GM23338 (cell line): ENCODE measurements around the gene EIF2B5. TPM values are rescaled to one million over a fixed set of nuclear protein-coding genes. Genes with fewer than 3 reads are reported as not detected.
A peak's percentile ranks its signal among the peaks of the same experiment; 100 is the strongest.

Source experiments
- ATAC-seq: fragments of 200-7000 bp; cut with Tn5 transposase; 3 replicates; pipeline ENCODE4 v1.9.1; 2020
- DNase-seq: peaks from one replicate; pipeline ENCODE4 v3.0.0-alpha.2; 2015; ENCODE audit warnings: low spot score
- H2AFZ ChIP-seq: fragments of 200-600 bp; sonication (generic); 2 replicates; pipeline ENCODE4 v1.8.0; 2016; ENCODE audit warnings: antibody characterized with exemption, mild to moderate bottlenecking, moderate library complexity
- H3F3A ChIP-seq: fragments of 200-600 bp; sonication (generic); replicated peaks from 2 replicates; pipeline ENCODE4 v1.8.0; 2017; ENCODE audit warnings: antibody characterized with exemption, mixed run types, low read depth
- H3K27ac ChIP-seq: fragments of 200-600 bp; sonication (generic); 2 replicates; pipeline ENCODE4 v1.6.1; 2016; ENCODE audit warnings: low read depth
- H3K27me3 ChIP-seq: fragments of 200-600 bp; sonication (generic); 2 replicates; pipeline ENCODE4 v1.8.0; 2016; ENCODE audit warnings: mild to moderate bottlenecking, mixed run types, moderate library complexity; ENCODE audit not compliant: insufficient read depth
- H3K36me3 ChIP-seq: fragments of 200-600 bp; sonication (generic); 2 replicates; pipeline ENCODE4 v1.8.0; 2016; ENCODE audit warnings: mild to moderate bottlenecking; ENCODE audit not compliant: insufficient read depth
- H3K4me1 ChIP-seq: fragments of 200-600 bp; sonication (generic); 2 replicates; pipeline ENCODE4 v1.8.0; 2016; ENCODE audit warnings: mild to moderate bottlenecking, moderate library complexity; ENCODE audit not compliant: insufficient read depth
- H3K4me2 ChIP-seq: fragments of 200-600 bp; sonication (generic); 2 replicates; pipeline ENCODE4 v1.7.1; 2017; ENCODE audit warnings: mixed run types
- H3K4me3 ChIP-seq: fragments of 200-600 bp; sonication (generic); 2 replicates; pipeline ENCODE4 v1.6.1; 2016; ENCODE audit warnings: mixed run types
- H3K79me2 ChIP-seq: fragments of 200-600 bp; sonication (generic); replicated peaks from 2 replicates; pipeline ENCODE4 v1.8.0; 2017; ENCODE audit warnings: mild to moderate bottlenecking; ENCODE audit not compliant: insufficient read depth
- H3K9me2 ChIP-seq: fragments of 200-600 bp; sonication (generic); 2 replicates; pipeline ENCODE4 v1.8.0; 2017; ENCODE audit not compliant: insufficient read depth
- H4K20me1 ChIP-seq: fragments of 200-600 bp; sonication (generic); replicated peaks from 2 replicates; pipeline ENCODE4 v1.8.0; 2017; ENCODE audit warnings: mild to moderate bottlenecking; ENCODE audit not compliant: insufficient read depth
- H3K27ac Mint-ChIP-seq: 2 replicates; pipeline ENCODE4 v1.8.0; 2020; ENCODE audit warnings: inconsistent platforms, mild to moderate bottlenecking, moderate library complexity, mixed read lengths
- H3K27me3 Mint-ChIP-seq: 3 replicates; pipeline ENCODE4 v1.8.0; 2022; ENCODE audit warnings: low read depth, mild to moderate bottlenecking, moderate library complexity, mixed read lengths, inconsistent platforms; ENCODE audit not compliant: insufficient read depth, poor library complexity
- H3K36me3 Mint-ChIP-seq: 3 replicates; pipeline ENCODE4 v1.8.0; 2021; ENCODE audit warnings: low read depth, mild to moderate bottlenecking, inconsistent platforms, moderate library complexity, mixed read lengths
- H3K4me1 Mint-ChIP-seq: 3 replicates; pipeline ENCODE4 v1.8.0; 2020; ENCODE audit warnings: mild to moderate bottlenecking, inconsistent platforms, mixed read lengths
- H3K4me3 Mint-ChIP-seq: 3 replicates; pipeline ENCODE4 v1.8.0; 2021; ENCODE audit warnings: moderate library complexity, mild to moderate bottlenecking, inconsistent platforms, mixed read lengths
- H3K9me3 Mint-ChIP-seq: 3 replicates; pipeline ENCODE4 v1.8.0; 2020; ENCODE audit warnings: moderate library complexity, mild to moderate bottlenecking, inconsistent platforms, mixed read lengths
- CREB1 ChIP-seq: fragments of 250-450 bp; sonication (Bioruptor Pico); IDR thresholded peaks from 2 replicates; pipeline ENCODE4 v1.5.0; 2020; ENCODE audit warnings: low read depth, mild to moderate bottlenecking, moderate library complexity
- CTCF ChIP-seq, 2 experiments: fragments of 200-600 bp in 1 of 2; sonication (generic) in 1 of 2; conservative IDR thresholded peaks; 2 replicates each; pipeline versions ENCODE4 v1.5.1 to v1.6.1; 2016 to 2017; ENCODE audit warnings: antibody characterized with exemption in 2 of 2, low read depth in 2 of 2, mild to moderate bottlenecking in 2 of 2, moderate library complexity in 1 of 2
- EZH2 ChIP-seq: fragments of 200-600 bp; sonication (generic); IDR thresholded peaks from one replicate; pipeline ENCODE4 v1.8.0; 2017; ENCODE audit warnings: antibody characterized with exemption, mild to moderate bottlenecking, low read depth; ENCODE audit not compliant: unreplicated experiment
- EZH2phosphoT487 ChIP-seq: fragments of 200-600 bp; sonication (generic); IDR thresholded peaks from one replicate; pipeline ENCODE4 v1.8.1; 2018; ENCODE audit warnings: antibody characterized with exemption; ENCODE audit not compliant: unreplicated experiment
- JUNB ChIP-seq: IDR thresholded peaks from one replicate; pipeline ENCODE4 v1.6.1; 2016; ENCODE audit warnings: antibody characterized with exemption; ENCODE audit not compliant: unreplicated experiment
- NANOG ChIP-seq: IDR thresholded peaks from 2 replicates; pipeline ENCODE4 v1.6.1; 2016; ENCODE audit warnings: antibody characterized with exemption, borderline replicate concordance
- POLR2AphosphoS5 ChIP-seq: IDR thresholded peaks from 2 replicates; pipeline ENCODE4 v1.6.1; 2016; ENCODE audit warnings: antibody characterized with exemption, low read depth
- STAT1 ChIP-seq: IDR thresholded peaks from one replicate; pipeline ENCODE4 v1.6.1; 2016; ENCODE audit warnings: antibody characterized with exemption; ENCODE audit not compliant: unreplicated experiment
- ZNF114 ChIP-seq: fragments of 250-450 bp; sonication (Bioruptor Pico); IDR thresholded peaks from 2 replicates; pipeline ENCODE4 v1.5.0; 2020; ENCODE audit warnings: mild to moderate bottlenecking, moderate library complexity
- ZNF331 ChIP-seq: fragments of 250-450 bp; sonication (Bioruptor Pico); IDR thresholded peaks from 2 replicates; pipeline ENCODE4 v1.5.0; 2020; ENCODE audit warnings: low read depth, mild to moderate bottlenecking, moderate library complexity
- polyA plus RNA-seq: library from polyadenylated mRNA; unstranded; fragments of >200 nt; fragmentation: Nextera tagmentation; extraction: Ambion mirVana; gene quantifications from 2 replicates; pipeline ENCODE4 v1.2.1, GENCODE V29; 2016
- total RNA-seq: library from RNA; depleted of rRNA; stranded (reverse); fragments of >200 nt; shearing (Covaris generic); gene quantifications from 2 replicates; pipeline ENCODE4 v1.2.3, GENCODE V29; 2014
- TF ChIP-seq, protein P1 (sequence below): IDR thresholded peaks from 2 replicates; pipeline ENCODE4 v1.6.1; 2016; ENCODE audit warnings: antibody characterized with exemption
- TF ChIP-seq, protein P2 (sequence below): IDR thresholded peaks from one replicate; pipeline ENCODE4 v1.6.1; 2018; ENCODE audit warnings: antibody characterized with exemption; ENCODE audit not compliant: unreplicated experiment
- TF ChIP-seq, protein P3 (sequence below): fragments of 250-450 bp; sonication (Bioruptor Pico); IDR thresholded peaks from 2 replicates; pipeline ENCODE4 v1.5.0; 2020; ENCODE audit warnings: mild to moderate bottlenecking, moderate library complexity

EIF2B5 gene
- total and polyA plus RNA-seq, 2 experiments from 2014 or later, result 26.4 to 43.3 TPM

GRCh38 chr3:184184546-184185230, 49.5 kb downstream of the EIF2B5 start:
- TF ChIP-seq NANOG (no peak), POLR2AphosphoS5 (no peak), CTCF (conservative IDR thresholded peaks at IDR 0.05; ENCODE audit: low read depth in 2 of 2) (no peak), JUNB (no peak), ZNF114 (CRISPR knock-in tag) (no peak), ZNF331 (CRISPR knock-in tag) (no peak), EZH2phosphoT487 (no peak), STAT1 (no peak), CREB1 (CRISPR knock-in tag) (no peak), EZH2 (no peak)
- TF ChIP-seq, protein P1, sequence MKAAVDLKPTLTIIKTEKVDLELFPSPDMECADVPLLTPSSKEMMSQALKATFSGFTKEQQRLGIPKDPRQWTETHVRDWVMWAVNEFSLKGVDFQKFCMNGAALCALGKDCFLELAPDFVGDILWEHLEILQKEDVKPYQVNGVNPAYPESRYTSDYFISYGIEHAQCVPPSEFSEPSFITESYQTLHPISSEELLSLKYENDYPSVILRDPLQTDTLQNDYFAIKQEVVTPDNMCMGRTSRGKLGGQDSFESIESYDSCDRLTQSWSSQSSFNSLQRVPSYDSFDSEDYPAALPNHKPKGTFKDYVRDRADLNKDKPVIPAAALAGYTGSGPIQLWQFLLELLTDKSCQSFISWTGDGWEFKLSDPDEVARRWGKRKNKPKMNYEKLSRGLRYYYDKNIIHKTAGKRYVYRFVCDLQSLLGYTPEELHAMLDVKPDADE, result no peak
- TF ChIP-seq, protein P2, sequence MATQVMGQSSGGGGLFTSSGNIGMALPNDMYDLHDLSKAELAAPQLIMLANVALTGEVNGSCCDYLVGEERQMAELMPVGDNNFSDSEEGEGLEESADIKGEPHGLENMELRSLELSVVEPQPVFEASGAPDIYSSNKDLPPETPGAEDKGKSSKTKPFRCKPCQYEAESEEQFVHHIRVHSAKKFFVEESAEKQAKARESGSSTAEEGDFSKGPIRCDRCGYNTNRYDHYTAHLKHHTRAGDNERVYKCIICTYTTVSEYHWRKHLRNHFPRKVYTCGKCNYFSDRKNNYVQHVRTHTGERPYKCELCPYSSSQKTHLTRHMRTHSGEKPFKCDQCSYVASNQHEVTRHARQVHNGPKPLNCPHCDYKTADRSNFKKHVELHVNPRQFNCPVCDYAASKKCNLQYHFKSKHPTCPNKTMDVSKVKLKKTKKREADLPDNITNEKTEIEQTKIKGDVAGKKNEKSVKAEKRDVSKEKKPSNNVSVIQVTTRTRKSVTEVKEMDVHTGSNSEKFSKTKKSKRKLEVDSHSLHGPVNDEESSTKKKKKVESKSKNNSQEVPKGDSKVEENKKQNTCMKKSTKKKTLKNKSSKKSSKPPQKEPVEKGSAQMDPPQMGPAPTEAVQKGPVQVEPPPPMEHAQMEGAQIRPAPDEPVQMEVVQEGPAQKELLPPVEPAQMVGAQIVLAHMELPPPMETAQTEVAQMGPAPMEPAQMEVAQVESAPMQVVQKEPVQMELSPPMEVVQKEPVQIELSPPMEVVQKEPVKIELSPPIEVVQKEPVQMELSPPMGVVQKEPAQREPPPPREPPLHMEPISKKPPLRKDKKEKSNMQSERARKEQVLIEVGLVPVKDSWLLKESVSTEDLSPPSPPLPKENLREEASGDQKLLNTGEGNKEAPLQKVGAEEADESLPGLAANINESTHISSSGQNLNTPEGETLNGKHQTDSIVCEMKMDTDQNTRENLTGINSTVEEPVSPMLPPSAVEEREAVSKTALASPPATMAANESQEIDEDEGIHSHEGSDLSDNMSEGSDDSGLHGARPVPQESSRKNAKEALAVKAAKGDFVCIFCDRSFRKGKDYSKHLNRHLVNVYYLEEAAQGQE, result no peak
- TF ChIP-seq, protein P3, sequence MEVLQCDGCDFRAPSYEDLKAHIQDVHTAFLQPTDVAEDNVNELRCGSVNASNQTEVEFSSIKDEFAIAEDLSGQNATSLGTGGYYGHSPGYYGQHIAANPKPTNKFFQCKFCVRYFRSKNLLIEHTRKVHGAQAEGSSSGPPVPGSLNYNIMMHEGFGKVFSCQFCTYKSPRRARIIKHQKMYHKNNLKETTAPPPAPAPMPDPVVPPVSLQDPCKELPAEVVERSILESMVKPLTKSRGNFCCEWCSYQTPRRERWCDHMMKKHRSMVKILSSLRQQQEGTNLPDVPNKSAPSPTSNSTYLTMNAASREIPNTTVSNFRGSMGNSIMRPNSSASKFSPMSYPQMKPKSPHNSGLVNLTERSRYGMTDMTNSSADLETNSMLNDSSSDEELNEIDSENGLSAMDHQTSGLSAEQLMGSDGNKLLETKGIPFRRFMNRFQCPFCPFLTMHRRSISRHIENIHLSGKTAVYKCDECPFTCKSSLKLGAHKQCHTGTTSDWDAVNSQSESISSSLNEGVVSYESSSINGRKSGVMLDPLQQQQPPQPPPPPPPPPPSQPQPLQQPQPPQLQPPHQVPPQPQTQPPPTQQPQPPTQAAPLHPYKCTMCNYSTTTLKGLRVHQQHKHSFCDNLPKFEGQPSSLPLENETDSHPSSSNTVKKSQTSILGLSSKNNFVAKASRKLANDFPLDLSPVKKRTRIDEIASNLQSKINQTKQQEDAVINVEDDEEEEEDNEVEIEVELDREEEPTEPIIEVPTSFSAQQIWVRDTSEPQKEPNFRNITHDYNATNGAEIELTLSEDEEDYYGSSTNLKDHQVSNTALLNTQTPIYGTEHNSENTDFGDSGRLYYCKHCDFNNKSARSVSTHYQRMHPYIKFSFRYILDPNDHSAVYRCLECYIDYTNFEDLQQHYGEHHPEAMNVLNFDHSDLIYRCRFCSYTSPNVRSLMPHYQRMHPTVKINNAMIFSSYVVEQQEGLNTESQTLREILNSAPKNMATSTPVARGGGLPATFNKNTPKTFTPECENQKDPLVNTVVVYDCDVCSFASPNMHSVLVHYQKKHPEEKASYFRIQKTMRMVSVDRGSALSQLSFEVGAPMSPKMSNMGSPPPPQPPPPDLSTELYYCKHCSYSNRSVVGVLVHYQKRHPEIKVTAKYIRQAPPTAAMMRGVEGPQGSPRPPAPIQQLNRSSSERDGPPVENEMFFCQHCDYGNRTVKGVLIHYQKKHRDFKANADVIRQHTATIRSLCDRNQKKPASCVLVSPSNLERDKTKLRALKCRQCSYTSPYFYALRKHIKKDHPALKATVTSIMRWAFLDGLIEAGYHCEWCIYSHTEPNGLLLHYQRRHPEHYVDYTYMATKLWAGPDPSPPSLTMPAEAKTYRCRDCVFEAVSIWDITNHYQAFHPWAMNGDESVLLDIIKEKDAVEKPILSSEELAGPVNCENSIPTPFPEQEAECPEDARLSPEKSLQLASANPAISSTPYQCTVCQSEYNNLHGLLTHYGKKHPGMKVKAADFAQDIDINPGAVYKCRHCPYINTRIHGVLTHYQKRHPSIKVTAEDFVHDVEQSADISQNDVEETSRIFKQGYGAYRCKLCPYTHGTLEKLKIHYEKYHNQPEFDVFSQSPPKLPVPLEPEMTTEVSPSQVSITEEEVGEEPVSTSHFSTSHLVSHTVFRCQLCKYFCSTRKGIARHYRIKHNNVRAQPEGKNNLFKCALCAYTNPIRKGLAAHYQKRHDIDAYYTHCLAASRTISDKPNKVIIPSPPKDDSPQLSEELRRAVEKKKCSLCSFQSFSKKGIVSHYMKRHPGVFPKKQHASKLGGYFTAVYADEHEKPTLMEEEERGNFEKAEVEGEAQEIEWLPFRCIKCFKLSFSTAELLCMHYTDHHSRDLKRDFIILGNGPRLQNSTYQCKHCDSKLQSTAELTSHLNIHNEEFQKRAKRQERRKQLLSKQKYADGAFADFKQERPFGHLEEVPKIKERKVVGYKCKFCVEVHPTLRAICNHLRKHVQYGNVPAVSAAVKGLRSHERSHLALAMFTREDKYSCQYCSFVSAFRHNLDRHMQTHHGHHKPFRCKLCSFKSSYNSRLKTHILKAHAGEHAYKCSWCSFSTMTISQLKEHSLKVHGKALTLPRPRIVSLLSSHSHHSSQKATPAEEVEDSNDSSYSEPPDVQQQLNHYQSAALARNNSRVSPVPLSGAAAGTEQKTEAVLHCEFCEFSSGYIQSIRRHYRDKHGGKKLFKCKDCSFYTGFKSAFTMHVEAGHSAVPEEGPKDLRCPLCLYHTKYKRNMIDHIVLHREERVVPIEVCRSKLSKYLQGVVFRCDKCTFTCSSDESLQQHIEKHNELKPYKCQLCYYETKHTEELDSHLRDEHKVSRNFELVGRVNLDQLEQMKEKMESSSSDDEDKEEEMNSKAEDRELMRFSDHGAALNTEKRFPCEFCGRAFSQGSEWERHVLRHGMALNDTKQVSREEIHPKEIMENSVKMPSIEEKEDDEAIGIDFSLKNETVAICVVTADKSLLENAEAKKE (CRISPR knock-in tag), result no peak
- peaks cover 10% of the 10 kb centered on the region; the same call in 1 of the 2 replicates for H4K20me1 ChIP-seq
- H3K79me2 ChIP-seq, result peaks cover 33% of the 10 kb centered on the region
- peaks cover 23% of the 10 kb centered on the region for H3K27me3 Mint-ChIP-seq
- H3K4me1 Mint-ChIP-seq, result peaks cover 20% of the 10 kb centered on the region
- H3K36me3 Mint-ChIP-seq, result peaks cover 80% of the 10 kb centered on the region
- H3K27ac Mint-ChIP-seq, result peak overlapping the region; percentile 100
- peak overlapping the region; percentile 99 for H3K4me3 ChIP-seq
- no peak overlapping the region for H2AFZ ChIP-seq
- no peaks in the 10 kb centered on the region for H3K27me3 ChIP-seq
- DNase-seq, result no peak
- peaks cover 7% of the 10 kb centered on the region; the same call in 1 of the 2 replicates for H3F3A ChIP-seq
- H3K9me3 Mint-ChIP-seq, result no peaks in the 10 kb centered on the region; the same call in 2 of the 3 replicates
- H3K9me2 ChIP-seq, result no peaks in the 10 kb centered on the region
- H3K4me2 ChIP-seq, result peak overlapping the region; percentile 72
- peak overlapping the region; percentile 96 for H3K4me3 Mint-ChIP-seq
- ATAC-seq, result no peak
- peaks cover 31% of the 10 kb centered on the region for H3K36me3 ChIP-seq
- H3K27ac ChIP-seq, result peak overlapping the region; percentile 91
- peaks cover 14% of the 10 kb centered on the region for H3K4me1 ChIP-seq
